GM19025 (cell line): ENCODE results near the gene TAS2R46.
"Not testable (repeated sequence)": the region's sequence is repeated elsewhere in the genome, so short reads cannot be mapped to it uniquely, and the experiment has no call there.

Experiments
- ATAC-seq: cut with Tn5 transposase; IDR thresholded peaks from one replicate; pipeline ENCODE4 v1.9.1; 2021; ENCODE audit warnings: mild to moderate bottlenecking, low read depth, moderate library complexity; ENCODE audit not compliant: unreplicated experiment

TAS2R46 gene, protein sequence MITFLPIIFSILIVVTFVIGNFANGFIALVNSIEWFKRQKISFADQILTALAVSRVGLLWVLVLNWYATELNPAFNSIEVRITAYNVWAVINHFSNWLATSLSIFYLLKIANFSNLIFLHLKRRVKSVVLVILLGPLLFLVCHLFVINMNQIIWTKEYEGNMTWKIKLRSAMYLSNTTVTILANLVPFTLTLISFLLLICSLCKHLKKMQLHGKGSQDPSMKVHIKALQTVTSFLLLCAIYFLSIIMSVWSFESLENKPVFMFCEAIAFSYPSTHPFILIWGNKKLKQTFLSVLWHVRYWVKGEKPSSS

DNA sequence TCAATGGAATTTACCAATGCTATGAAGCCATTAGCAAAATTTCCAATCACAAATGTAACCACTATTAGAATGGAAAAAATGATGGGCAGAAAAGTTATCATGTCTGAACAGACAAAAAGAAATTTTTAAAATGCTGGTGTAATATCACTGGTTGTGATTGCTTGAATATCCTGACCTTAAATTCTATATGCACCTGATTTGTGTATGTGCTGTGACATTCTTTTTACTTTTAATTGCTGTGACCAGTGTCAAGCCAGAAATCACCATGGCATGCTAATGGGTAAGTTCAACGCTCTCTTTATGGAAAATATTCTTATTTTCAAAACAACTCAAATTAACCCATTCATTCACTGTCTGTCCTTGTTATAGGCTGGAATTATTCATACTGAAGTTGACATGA is at the start of gene TAS2R46:
TSS of gene TAS2R46 (minus strand) at position 101 of the 400 bp plus-strand sequence. CDS start at position 101, 0 bp downstream.
- not testable (repeated sequence) for ATAC-seq

DNA sequence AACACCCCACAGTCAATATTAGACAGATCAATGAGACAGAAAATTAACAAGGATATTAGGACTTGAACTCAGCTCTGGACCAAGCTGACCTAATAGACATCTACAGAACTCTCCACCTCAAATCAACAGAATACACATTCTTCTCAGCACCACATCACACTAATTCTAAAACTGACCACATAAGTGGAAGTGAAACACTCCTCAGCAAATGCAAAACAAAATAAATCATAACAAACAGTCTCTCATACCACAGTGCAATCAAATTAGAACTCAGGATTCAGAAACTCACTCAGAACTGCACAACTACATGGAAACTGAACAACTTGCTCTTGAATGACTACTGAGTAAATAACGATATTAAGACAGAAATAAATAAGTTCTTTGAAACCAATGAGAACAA is 49.1 kb upstream of the TAS2R46 start:
- ATAC-seq: not testable (repeated sequence)

DNA sequence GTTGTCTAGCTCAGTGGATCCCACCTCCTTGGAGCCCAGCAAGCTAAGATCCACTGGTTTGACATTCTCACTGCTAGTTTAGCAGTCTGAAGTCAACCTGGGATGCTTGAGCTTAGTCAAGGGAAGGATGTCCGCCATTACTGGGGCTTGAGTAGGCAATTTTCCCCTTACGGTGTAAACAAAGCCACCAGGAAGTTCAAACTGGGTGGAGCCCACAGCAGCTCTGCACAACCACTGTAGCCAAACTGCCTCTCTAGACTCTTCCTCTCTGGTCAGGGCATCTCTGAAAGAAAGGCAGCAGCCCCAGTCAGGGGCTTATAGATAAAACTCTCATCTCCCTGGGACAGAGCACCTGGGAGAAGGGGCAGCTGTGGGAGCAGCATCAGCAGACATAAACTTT is 46.8 kb upstream of the TAS2R46 start:
- ATAC-seq: no peak

DNA sequence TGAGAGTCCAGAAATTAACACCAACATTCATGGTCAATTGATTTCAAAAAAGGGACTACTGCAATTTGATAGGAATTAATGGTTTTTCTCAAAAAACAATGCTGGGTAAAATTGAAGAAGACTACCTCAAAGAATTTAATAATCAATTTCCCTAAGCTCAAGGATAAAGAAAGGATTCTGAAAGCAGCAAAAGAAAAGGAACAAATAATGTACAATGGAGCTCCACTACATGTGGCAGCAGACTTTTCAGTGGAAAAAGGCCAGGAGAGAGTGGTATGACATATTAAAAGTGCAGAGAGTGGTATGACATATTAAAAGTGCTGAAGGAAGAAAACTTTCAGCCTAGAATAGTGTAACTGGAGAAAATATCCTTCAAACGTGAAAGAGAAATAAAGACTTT is 45.6 kb upstream of the TAS2R46 start:
- ATAC-seq: no peak

DNA sequence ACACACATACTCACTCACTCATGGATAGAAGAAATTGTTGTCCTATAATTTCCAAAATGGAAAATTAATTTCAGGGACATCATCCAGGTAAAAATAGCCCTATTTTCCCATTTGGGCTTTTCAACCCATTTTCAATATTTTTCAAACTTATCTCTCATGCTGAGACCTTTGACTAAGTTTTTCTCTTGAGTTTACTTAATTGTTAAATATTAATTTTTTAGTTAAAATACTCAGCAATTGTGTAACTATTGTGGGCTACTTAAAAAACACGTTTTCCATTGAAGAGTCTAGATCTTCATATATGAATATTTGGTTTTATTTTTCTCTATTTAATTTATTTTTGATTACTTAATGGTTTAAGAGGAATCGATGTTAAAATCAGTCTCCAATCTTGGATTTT is 44.2 kb upstream of the TAS2R46 start:
- ATAC-seq: no peak

DNA sequence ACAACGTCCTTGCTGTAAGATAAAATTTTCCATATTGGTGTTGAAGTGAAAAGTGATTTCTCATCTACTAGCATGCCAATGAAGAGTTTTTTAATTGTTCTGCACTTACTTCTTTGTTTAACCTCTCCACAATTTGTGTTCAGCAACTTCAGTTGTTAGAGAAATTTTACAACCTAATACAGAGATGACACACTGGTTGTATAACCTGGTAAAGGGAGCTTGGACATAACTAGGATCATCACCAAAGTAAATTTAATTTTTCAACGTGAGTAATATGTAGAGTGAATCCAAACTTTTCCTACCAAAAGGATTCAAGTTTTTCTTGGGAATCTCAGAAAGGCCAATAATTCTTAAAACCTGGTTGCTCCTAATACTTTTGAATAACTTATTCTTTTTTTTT is 43.5 kb upstream of the TAS2R46 start:
- no peak for ATAC-seq

DNA sequence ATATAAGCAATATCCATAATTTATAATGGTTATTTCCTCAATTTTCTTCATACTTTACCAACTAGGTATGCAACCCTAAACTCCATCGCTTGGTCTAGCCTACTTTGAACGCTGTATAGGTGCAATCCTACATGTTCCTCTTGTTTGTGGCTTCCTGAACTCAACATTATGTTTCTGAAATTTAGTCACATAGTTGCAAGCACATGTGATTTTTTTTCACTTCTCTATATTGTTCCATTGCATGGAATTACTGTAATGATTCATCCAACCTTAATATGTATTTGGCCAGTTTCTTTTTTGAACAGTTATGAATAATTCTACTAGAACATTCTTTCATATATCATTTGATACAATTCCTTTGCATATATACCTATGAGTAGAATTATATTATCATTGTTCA is 32.8 kb upstream of the TAS2R46 start:
- ATAC-seq: not testable (repeated sequence)

DNA sequence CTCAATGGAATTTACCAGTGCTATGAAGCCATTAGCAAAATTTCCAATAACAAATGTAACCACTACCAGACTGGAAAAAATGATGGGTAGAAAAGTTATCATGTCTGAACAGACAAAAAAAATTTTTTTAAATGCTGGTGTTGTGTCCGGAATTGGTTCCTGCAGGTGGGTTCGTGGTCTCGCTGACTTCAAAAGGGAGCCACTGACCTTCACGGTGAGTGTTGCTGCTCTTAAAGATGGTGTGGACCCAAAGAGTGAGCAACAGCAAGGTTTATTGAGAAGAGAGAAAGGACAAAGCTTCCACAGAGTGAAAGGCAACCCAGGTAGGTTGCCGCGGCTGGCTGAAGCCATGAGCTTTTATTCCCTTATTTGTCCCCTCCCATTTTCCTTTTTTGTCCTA is 30.0 kb upstream of the TAS2R46 start, which contains the start of gene TAS2R43:
TSS of gene TAS2R43 (minus strand) at position 186 of the 400 bp plus-strand sequence. CDS start at position 102, 84 bp downstream.
- no peak for ATAC-seq

DNA sequence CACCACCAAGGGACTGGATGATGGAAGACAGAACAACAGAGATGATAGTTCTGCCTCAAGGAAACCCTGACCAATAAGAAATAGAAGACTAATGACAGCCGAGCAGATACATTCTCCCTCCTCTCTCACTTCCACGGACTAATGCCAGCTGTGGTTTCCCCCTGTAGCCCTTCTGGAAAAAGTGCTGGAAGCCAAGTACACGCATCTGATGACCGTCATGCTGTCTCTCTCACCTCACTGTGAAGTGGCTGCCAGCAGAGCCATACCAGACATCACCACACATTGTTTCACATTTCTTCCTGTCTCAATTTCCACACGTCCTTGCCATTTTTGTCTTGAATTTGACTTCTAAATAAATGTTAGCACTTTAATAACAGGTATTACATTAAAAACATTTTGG is 27.2 kb upstream of the TAS2R46 start:
- no peak for ATAC-seq

DNA sequence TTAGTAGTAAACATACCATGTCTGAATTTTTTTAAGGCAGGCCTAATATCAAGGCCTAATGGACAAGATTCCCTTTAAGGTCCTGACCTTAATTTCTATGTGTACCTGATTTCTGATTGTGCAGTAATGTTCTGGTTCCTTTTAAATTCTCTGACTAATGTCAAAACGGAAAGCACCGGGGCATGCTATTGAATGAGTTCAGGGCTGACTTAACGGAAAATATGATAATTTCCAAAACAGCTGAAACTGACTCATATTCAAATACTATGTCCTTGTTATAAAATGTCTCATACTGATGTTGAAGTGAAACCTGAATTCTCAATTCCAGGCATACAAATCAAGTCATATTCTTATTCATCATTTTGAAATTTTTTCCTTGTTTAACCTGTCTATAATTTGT is 23.3 kb upstream of the TAS2R46 start:
- peak; percentile 80 for ATAC-seq

DNA sequence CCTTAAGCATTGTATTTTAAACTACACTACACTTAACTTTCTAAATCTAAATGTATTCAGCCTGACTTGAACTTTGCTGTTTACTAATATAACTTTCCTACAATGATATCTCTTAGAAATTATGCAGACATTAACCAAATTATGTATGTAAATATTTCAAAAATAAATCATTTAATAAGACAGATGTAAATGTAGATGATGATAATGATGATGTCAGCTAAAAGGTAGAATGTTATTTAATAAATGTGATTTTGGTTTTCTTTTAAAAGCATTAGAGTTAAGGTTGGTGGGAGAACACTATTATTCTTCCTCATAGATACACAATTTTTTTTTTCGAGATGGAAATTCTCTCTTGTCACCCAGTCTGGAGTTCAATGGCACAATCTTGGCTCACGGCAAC is 19.9 kb upstream of the TAS2R46 start:
- no peak for ATAC-seq

DNA sequence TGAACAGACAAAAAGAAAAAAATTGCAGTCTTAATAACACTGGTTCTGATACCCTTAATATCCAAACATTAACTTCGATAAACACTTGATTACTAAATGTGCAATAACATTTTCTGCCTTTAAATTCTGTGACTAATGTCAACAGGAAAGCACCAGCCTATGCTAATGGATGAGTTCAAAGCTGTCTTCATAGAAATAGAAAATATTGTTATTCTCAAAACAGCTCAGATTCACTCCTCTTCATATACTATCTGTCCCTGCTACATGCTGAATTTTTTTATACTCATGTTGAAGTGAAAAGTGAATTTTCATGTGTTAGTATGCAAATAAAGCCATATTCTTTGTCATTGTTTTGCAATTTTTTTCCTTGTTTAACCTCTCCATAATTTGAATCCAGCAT is 16.2 kb upstream of the TAS2R46 start:
- ATAC-seq: no peak

DNA sequence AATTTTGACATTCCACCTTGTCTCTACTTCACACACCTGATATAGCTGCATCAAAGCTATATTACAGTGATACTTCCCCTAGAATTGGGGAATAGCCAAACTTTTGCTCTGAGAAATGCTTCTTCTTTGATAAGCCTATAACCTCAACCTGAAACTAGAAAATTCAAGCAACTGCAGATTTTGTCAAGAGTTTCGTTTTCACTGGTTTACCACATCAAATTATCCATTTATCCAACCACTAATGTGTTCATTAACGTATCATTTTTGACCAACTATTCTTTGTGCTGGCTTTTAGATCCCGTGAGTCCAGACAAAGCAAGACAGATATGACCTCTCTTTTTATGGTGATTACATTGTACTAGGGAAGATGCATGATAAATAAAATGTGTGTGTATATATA is 13.5 kb upstream of the TAS2R46 start:
- ATAC-seq: no peak

DNA sequence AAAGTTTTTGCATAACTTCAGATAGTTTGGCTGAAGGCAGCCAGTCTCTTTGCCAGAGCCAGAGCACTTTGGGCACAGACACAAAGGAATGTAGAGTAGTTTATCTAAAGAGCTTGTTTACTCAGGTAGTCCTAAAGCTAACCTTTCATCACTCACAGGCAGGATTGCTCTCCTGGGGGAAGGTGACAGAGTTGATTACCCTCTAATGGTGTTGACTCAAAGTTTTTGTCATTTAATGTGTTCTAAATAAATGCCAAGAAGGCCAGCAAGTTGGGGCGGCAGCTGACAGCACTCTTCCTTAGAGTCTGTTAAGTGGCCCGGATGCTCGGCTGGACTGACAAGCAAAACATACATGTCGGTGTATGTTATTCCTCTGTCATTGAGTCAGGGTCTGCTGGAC is 9.3 kb upstream of the TAS2R46 start:
- ATAC-seq: no peak

DNA sequence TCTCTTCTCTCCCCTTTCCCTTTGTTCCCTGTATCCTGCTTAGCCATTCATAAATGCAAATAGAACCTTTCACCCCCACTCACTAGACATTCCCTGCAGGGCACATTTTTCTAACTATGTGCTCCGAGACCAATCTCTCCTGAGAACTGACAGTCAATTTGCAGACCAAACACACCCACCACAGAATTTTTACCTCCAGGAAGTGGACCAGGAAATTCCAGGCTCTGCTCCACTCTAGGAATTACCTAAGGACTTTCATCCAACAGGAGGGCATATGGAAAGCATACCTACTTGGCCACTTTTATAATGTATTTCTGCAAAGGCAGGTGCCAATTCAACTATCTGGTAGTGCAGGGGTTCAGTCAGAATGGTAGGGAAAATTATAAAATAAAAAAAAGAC is 8.9 kb upstream of the TAS2R46 start:
- no peak for ATAC-seq

DNA sequence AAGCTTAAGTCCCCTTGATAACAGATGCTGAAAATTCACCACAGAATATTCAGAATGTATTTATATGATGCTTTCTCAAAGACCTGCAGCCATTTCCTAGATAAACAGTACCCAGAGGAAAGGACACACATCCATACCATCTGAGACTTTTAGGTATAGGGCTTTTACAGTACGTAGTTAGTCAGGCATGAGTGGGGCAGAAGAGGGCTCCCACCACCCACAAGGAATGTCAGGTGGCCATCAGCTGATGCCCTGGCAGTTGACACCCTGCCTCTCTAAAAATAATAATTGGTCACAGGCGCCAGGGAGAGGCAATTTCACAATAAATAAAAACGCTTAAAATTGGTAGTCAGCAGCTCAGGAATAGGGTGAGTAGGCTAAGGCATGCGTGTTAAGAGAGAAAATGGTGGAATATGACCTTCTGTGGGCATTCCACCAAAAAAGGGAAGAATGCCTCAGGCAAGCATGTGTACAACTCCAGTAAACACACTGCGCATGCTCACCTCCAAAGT is 7.8 kb upstream of the TAS2R46 start:
- no peak for ATAC-seq

DNA sequence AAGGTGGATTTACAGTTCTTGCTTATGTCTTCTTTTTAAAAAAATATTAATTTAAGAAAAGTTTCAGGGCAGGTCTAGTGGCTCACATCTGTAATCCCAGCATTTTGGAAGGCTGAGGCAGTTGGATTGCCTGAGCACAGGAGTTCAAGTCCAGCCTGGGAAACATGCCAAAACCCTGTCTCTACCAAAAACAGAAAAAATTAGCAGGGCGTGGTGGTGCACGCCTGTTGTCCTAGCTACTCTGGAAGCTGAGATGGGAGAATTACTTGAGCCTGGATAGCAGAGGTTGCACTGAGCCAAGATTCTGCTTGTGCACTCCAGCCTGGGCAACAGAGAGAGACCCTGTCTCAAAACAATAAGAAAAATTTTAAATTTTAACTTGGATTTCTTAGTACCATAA is 5.4 kb upstream of the TAS2R46 start:
- ATAC-seq: no peak

DNA sequence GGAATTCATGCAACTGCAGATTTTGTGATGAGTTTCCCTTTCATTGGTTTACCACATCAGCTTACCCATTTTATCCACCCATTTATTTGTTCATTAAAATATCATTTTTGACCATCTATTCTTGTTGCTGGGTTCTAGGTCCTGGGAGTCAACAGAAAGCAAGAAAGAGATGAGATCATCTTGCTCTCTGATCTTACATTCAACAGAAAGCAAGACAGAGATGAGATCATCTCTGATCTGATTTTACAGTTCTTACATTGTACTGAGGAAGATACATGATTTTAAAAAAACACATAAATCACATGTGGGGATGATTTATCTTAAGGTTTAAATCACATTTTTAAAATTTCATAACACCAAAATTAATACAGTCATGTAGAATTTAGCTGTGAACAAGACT is 2.3 kb downstream of the TAS2R46 start:
- ATAC-seq: no peak

DNA sequence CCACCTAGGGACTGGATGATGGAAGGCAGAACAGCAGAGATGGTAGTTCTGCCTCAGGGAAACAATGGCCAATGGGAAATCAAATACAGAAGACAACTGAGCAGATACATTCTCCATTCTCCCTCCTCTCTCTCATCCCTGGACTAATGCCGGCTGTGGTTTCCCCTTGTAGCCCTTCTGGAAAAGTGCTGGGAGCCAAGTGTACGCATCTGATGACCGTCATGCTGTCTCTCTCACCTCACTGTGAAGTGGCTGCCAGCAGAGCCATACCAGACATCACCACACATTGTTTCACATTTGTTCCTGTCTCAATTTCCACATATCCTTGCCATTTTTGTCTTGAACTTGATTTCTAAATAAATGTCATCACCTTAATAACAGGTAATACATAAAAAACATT is 3.1 kb downstream of the TAS2R46 start:
- ATAC-seq: no peak

DNA sequence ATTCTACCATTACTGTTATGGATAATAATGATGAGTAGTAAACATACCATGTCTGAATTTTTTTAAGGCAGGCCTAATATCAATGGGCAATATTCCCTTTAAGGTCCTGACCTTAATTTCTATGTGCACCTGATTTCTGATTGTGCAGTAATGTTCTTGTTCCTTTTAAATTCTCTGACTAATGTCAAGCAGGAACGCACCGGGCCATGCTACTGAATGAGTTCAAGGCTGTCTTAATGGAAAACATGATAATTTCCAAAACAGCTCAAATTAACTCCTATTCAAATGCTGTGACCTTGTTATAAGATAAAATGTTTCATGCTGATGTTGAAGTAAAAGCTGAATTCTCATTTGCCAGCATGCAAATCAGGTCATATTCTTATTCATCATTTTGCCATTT is 6.8 kb downstream of the TAS2R46 start:
- no peak for ATAC-seq

DNA sequence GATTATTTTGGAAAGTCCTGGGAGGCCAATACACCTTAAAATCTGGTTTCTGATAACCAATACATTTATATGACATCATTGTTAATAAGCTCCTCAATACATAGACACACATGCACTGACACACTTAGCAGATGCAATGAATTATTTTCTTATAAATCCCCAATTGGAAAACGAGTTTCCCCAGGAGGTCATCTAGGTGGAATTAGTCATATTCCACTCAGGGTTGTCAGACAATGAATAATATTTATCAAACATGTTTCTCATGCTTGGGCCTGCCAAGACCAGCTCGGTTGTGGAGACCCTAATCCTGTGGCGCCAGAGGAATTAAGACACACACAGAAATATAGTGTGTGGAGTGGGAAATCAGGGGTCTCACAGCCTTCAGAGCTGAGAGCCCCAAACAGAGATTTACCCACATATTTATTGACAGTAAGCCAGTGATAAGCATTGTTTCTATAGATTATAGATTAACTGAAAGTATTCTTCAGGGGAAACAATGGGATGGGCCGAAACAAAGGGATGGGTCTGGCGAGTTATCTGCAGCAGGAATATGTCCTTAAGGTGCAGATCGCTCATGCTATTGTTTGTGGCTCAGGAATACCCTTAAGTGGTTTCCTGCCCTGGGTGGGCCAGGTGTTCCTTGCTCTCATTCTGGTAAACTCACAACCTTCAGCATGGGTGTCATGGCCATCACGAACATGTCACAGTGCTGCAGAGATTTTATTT is 12.1 kb downstream of the TAS2R46 start:
- not testable (repeated sequence) for ATAC-seq

DNA sequence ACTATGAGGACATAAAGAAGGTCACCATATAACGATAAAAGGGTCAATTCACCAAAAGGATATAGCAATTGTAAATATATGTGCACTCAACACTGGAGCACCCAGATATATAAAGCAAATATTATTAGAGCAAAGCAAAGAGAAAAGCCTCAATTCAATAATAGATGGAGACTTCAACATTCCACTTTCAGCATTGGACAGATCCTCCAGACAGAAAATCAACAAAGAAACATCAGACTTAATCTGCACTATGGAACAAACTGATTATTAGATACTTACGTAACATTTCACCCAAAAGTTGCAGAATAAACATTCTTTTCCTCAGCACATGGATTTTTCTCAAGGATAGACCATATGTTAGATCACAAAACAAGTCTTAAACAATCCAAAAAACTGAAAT is 20.7 kb downstream of the TAS2R46 start:
- not testable (repeated sequence) for ATAC-seq
